Right atrium auricular region (tissue), 2 donors: ENCODE results near the gene STK35. TPM values are rescaled to one million over a fixed set of nuclear protein-coding genes. Genes with fewer than 3 reads are reported as not detected.

Experiments used
- DNase-seq: peaks from one replicate; pipeline ENCODE4 v3.0.0-alpha.2; 2019; ENCODE audit warnings: low spot score
- H3K27ac ChIP-seq, 2 donors: fragments of 200-600 bp; sonication (generic); 1 replicate in 1 of 2; 2 replicates in 1 of 2; pipeline ENCODE4 v1.5.1; 2016 to 2019
- H3K27me3 ChIP-seq, 2 donors: fragments of 200-600 bp; sonication (generic); one replicate each; pipeline versions ENCODE4 v1.5.1 to v1.6.0; 2017 to 2019
- H3K36me3 ChIP-seq: fragments of 200-600 bp; sonication (generic); one replicate; pipeline ENCODE4 v1.5.1; 2016
- H3K4me1 ChIP-seq, 2 donors: fragments of 200-600 bp; sonication (generic); one replicate each; pipeline versions ENCODE4 v1.5.1 to v1.6.0; 2017 to 2019
- H3K4me3 ChIP-seq, 2 donors: fragments of 200-600 bp; sonication (generic); 1 replicate in 1 of 2; 2 replicates in 1 of 2; pipeline ENCODE4 v1.5.1; 2017 to 2019; ENCODE audit warnings: mild to moderate bottlenecking in 1 of 2, moderate library complexity in 1 of 2
- H3K9me3 ChIP-seq, 2 donors: fragments of 200-600 bp; sonication (generic); one replicate each; pipeline ENCODE4 v1.5.1; 2019
- CTCF ChIP-seq, 2 donors: fragments of 200-600 bp; sonication (generic); IDR thresholded peaks; one replicate each; pipeline ENCODE4 v1.5.1; 2019; ENCODE audit warnings: antibody characterized with exemption in 2 of 2
- total RNA-seq, 2 donors: library from RNA; depleted of rRNA; stranded (reverse); fragments of >200 nt; gene quantifications; one replicate each; pipeline ENCODE4 v1.1.0, GENCODE V29; 2016

Gene STK35
- total RNA-seq, 2 donors from 2014 or later: 15.0 to 18.8 TPM

- TF ChIP-seq CTCF (IDR thresholded peaks at IDR 0.05): no peak
- no peaks in the 10 kb centered on the region for H3K4me1 ChIP-seq
- DNase-seq: no peak
- H3K27me3 ChIP-seq: no peaks in the 10 kb centered on the region
- H3K9me3 ChIP-seq: no peaks in the 10 kb centered on the region
- H3K36me3 ChIP-seq: no peaks in the 10 kb centered on the region
- no peak overlapping the region for H3K4me3 ChIP-seq
- no peak overlapping the region for H3K27ac ChIP-seq
These were observed 61.7 kb downstream of the STK35 start for GRCh38 chr20:2163312-2163711.

GRCh38 chr20:2163757-2164156 lies 62.1 kb downstream of the STK35 start:
- Histone ChIP-seq H3K9me3 (no peaks in the 10 kb centered on the region), H3K4me3 (no peak overlapping the region), H3K27me3 (no peaks in the 10 kb centered on the region), H3K4me1 (no peaks in the 10 kb centered on the region), H3K36me3 (no peaks in the 10 kb centered on the region), H3K27ac (no peak overlapping the region)
- DNase-seq: no peak
- no peak for TF ChIP-seq CTCF (IDR thresholded peaks at IDR 0.05)

GRCh38 chr20:2164421-2164820 lies 62.8 kb downstream of the STK35 start:
- Histone ChIP-seq H3K4me3 (no peak overlapping the region), H3K4me1 (no peaks in the 10 kb centered on the region), H3K36me3 (no peaks in the 10 kb centered on the region), H3K27ac (no peak overlapping the region), H3K9me3 (no peaks in the 10 kb centered on the region), H3K27me3 (no peaks in the 10 kb centered on the region)
- no peak for TF ChIP-seq CTCF (IDR thresholded peaks at IDR 0.05)
- no peak for DNase-seq

- Histone ChIP-seq H3K36me3 (no peaks in the 10 kb centered on the region), H3K27ac (no peak overlapping the region), H3K4me1 (no peaks in the 10 kb centered on the region), H3K27me3 (no peaks in the 10 kb centered on the region), H3K9me3 (no peaks in the 10 kb centered on the region), H3K4me3 (no peak overlapping the region)
- no peak for TF ChIP-seq CTCF (IDR thresholded peaks at IDR 0.05)
- DNase-seq: no peak
These were observed 63.3 kb downstream of the STK35 start for GRCh38 chr20:2164966-2165365.

GRCh38 chr20:2165871-2166270 lies 64.2 kb downstream of the STK35 start:
- no peak for TF ChIP-seq CTCF (IDR thresholded peaks at IDR 0.05)
- DNase-seq: no peak
- no peaks in the 10 kb centered on the region for H3K9me3 ChIP-seq
- H3K27me3 ChIP-seq: no peaks in the 10 kb centered on the region
- no peaks in the 10 kb centered on the region for H3K36me3 ChIP-seq
- no peak overlapping the region for H3K4me3 ChIP-seq
- H3K4me1 ChIP-seq: no peaks in the 10 kb centered on the region
- H3K27ac ChIP-seq: no peak overlapping the region

- H3K9me3 ChIP-seq: no peaks in the 10 kb centered on the region
- H3K4me1 ChIP-seq: no peaks in the 10 kb centered on the region
- DNase-seq: no peak
- H3K27ac ChIP-seq: no peak overlapping the region
- TF ChIP-seq CTCF (IDR thresholded peaks at IDR 0.05): no peak
- H3K27me3 ChIP-seq: no peaks in the 10 kb centered on the region
- no peaks in the 10 kb centered on the region for H3K36me3 ChIP-seq
- no peak overlapping the region for H3K4me3 ChIP-seq
These were observed 65.5 kb downstream of the STK35 start for GRCh38 chr20:2167112-2167511.
